Midbrain (tissue), 1 donor: ENCODE results near the gene AP2M1.
A peak's percentile ranks its signal among the peaks of the same experiment; 100 is the strongest.

ENCODE experiments used
- DNase-seq: peaks from one replicate; lab custom pipeline; 2025; lab: John Stamatoyannopoulos, UW

The AP2M1 gene

DNA sequence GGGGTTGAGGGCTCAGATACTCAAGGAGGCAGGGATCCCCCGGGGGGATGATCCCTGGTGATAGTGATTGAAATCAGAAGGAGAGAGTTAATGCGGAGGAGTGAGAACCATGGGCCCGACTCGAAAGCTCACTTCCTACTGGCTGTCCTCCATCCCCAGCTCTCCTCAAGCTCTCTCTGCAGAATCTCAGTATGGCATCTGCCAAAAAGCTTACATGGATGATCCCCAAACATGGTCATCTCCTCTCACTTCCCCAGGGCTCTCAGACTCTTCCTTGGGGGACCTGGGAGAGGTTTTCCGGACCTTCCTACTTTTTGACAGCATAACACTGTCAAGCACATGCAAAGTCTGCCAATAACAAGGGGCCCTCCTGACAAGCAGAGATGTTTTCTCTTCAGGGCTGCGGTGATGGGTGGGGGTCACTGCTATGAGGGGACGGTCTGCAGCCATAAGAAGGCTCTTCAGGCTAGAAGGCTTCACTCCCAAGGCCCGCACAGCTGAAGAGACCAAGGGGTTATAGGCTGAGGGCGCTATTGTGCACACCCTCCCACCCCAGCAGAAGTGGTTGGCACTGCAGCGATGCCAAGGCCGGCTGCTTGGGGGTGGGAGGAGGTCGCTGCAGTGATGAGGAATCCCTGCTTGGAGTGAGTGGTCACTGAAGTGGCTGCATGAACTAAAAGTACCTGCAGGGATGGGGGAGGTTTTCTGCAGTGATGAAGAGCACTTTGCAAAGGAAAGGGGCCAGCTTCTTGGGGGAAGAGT, 53.9 kb downstream of the AP2M1 start:
- DNase-seq = no peak

GRCh38 chr3:184229394-184230080, 54.9 kb downstream of the AP2M1 start, which contains the start of gene VWA5B2:
VWA5B2 (plus strand) TSS chr3:184229585; CDS start chr3:184230529, 944 bp downstream.
- peak; percentile 19 for DNase-seq

DNA sequence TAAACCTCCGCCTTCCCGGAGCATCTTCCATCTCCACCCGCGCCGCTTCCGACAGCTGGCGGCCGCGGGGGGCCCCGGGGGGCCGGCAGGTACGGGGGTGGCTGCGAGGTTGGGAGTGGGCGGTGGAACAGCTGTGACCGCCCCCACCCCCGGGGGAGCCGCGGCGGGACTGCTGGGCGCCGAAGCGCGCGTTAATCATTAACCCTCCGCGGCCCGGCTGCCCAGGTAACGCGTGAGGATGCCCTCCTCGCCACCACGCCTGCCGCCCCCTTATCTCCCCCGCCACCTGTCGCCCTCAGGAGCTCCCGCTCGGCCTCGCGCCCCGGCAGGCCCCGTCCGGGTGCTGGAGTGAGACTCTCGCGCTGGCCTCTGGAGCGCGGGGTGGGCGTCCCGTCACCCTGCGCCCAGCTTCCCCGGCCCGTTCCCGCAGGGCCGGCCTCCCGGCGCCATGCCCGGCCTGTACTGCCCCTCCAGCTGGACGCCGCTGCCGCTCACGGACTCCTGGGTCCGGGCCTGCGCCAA, 55.5 kb downstream of the AP2M1 start:
- DNase-seq = no peak

GRCh38 chr3:184230603-184231528, 56.2 kb downstream of the AP2M1 start:
- no peak for DNase-seq

GRCh38 chr3:184231671-184232070, 57.0 kb downstream of the AP2M1 start:
- no peak for DNase-seq

DNA sequence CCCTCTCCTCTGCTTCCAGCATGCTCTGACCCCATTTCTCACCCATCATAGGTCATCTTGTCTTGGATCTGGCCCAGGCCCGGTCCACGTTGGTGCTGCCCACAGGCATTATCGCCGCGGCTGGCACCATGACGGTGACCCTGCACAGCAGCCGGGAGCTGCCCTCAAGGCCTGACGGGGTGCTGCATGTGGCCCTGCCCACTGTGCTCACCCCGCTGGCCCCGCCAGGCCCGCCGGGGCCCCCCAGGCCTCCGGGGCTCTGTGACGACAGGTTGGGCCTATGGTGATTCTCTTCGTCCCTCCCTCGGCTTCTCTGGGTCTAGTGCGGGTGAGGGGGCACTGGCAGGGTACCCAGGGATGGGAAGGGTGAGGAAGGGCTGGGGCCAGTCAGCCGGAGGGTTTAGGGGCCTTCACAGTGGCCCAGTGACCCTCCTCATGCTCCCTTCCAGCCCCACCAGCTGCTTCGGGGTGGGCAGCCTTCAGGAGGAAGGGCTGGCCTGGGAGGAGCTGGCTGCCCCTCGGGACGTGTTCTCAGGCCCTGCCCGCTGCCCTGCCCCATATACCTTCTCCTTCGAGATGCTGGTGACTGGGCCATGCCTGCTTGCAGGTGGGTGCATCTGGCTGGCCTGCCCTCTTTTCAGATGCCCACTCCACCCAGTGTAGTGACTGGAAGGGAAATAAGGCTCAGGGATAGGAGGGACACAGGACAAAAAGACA, 58.6 kb downstream of the AP2M1 start:
- no peak for DNase-seq
